Measurements from ENCODE around the gene PAX7.
"Not testable (repeated sequence)": the region's sequence is repeated elsewhere in the genome, so short reads cannot be mapped to it uniquely, and the experiment has no call there.

The PAX7 gene

GRCh38 chr1:18630511-18631495 lies at the start of gene PAX7:
TSS of gene PAX7 (plus strand) at chr1:18630846. CDS start at chr1:18631604, 758 bp downstream.
- DNase-seq: no peak

- DNase-seq: no peak
Observed at GRCh38 chr1:18581420-18581880, 49.2 kb upstream of the PAX7 start.

GRCh38 chr1:18582890-18583289 lies 47.8 kb upstream of the PAX7 start:
- DNase-seq: no peak

- no peak for DNase-seq
Observed at GRCh38 chr1:18583326-18583941, 47.2 kb upstream of the PAX7 start.

GRCh38 chr1:18586016-18586415 lies 44.6 kb upstream of the PAX7 start:
- not testable (repeated sequence) for DNase-seq

GRCh38 chr1:18588093-18588492 lies 42.6 kb upstream of the PAX7 start:
- no peak for DNase-seq

- DNase-seq: no peak
Observed at GRCh38 chr1:18592368-18592767, 38.3 kb upstream of the PAX7 start.

- DNase-seq: no peak
Observed at GRCh38 chr1:18597160-18598042, 33.2 kb upstream of the PAX7 start.

GRCh38 chr1:18599086-18599485 lies 31.6 kb upstream of the PAX7 start:
- no peak for DNase-seq

GRCh38 chr1:18599704-18600103 lies 30.9 kb upstream of the PAX7 start:
- no peak for DNase-seq

GRCh38 chr1:18602533-18603211 lies 28.0 kb upstream of the PAX7 start:
- no peak for DNase-seq

GRCh38 chr1:18603212-18603852 lies 27.3 kb upstream of the PAX7 start:
- no peak for DNase-seq

- DNase-seq: no peak
Observed at GRCh38 chr1:18606443-18607288, 24.0 kb upstream of the PAX7 start.

- DNase-seq: no peak
Observed at GRCh38 chr1:18607289-18607760, 23.3 kb upstream of the PAX7 start.

- no peak for DNase-seq
Observed at GRCh38 chr1:18608534-18608933, 22.1 kb upstream of the PAX7 start.

- no peak for DNase-seq
Observed at GRCh38 chr1:18611311-18611710, 19.3 kb upstream of the PAX7 start.

- no peak for DNase-seq
Observed at GRCh38 chr1:18612073-18612472, 18.6 kb upstream of the PAX7 start.

GRCh38 chr1:18614069-18614735 lies 16.4 kb upstream of the PAX7 start:
- DNase-seq: no peak

- no peak for DNase-seq
Observed at GRCh38 chr1:18618546-18619466, 11.8 kb upstream of the PAX7 start.
